Measurements from ENCODE around the gene ABCB6. TPM values are rescaled to one million over a fixed set of nuclear protein-coding genes. Genes with fewer than 3 reads are reported as not detected.
A peak's percentile ranks its signal among the peaks of the same experiment; 100 is the strongest.

ABCB6 gene
- total RNA-seq, 3 donors from 2014 or later, result 14.5 to 26.9 (median 18.9) TPM

DNA sequence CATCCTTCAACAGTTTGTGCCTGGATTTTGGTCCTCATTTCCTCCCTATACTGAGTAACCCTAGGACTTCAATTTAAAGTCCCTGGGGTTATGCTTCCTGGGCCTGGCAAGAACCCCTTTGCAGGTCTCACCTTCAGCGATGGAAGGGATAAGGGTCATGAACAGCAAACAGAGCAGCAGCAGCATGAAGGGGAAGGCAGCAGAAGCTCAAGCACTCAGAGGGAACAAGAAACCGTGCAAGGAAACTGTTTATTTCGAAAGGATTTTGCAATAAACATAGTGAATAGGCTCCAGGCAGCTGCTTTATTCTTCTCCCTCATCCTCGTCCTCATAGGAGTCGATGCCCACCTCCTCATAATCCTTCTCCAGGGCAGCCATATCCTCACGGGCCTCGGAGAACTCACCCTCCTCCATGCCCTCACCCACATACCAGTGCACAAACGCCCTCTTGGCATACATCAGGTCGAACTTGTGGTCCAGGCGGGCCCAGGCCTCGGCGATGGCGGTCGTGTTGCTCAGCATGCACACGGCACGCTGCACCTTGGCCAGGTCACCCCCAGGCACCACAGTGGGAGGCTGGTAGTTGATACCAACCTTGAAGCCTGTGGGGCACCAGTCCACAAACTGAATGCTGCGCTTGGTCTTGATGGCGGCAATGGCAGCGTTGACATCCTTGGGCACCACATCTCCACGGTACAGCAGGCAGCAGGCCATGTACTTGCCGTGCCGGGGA is 31.5 kb upstream of the ABCB6 start:
- H3K4me1 ChIP-seq, result peaks cover 19 to 24% of the 10 kb centered on the region in 2 donors
- H3K36me3 ChIP-seq, result no peaks in the 10 kb centered on the region
- H3K4me3 ChIP-seq, result peak overlapping the region in 1 of 3 donors; percentile 43
- no peaks in the 10 kb centered on the region for H3K27me3 ChIP-seq
- intact Hi-C loops (cut with DNase I; ENCODE audit: low total_unique reads), result no loop called here
- no peak for DNase-seq (ENCODE audit: low spot score in 2 of 2)
- H3K27ac ChIP-seq, result peak overlapping the region; percentile 93 to 98
- H3K9me3 ChIP-seq, result no peaks in the 10 kb centered on the region
- TF ChIP-seq POLR2AphosphoS5 (IDR thresholded peaks at IDR 0.05) (no peak), POLR2A (IDR thresholded peaks at IDR 0.05) (no peak)
- TF ChIP-seq, protein P1, sequence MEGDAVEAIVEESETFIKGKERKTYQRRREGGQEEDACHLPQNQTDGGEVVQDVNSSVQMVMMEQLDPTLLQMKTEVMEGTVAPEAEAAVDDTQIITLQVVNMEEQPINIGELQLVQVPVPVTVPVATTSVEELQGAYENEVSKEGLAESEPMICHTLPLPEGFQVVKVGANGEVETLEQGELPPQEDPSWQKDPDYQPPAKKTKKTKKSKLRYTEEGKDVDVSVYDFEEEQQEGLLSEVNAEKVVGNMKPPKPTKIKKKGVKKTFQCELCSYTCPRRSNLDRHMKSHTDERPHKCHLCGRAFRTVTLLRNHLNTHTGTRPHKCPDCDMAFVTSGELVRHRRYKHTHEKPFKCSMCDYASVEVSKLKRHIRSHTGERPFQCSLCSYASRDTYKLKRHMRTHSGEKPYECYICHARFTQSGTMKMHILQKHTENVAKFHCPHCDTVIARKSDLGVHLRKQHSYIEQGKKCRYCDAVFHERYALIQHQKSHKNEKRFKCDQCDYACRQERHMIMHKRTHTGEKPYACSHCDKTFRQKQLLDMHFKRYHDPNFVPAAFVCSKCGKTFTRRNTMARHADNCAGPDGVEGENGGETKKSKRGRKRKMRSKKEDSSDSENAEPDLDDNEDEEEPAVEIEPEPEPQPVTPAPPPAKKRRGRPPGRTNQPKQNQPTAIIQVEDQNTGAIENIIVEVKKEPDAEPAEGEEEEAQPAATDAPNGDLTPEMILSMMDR (IDR thresholded peaks at IDR 0.05), result no peak

DNA sequence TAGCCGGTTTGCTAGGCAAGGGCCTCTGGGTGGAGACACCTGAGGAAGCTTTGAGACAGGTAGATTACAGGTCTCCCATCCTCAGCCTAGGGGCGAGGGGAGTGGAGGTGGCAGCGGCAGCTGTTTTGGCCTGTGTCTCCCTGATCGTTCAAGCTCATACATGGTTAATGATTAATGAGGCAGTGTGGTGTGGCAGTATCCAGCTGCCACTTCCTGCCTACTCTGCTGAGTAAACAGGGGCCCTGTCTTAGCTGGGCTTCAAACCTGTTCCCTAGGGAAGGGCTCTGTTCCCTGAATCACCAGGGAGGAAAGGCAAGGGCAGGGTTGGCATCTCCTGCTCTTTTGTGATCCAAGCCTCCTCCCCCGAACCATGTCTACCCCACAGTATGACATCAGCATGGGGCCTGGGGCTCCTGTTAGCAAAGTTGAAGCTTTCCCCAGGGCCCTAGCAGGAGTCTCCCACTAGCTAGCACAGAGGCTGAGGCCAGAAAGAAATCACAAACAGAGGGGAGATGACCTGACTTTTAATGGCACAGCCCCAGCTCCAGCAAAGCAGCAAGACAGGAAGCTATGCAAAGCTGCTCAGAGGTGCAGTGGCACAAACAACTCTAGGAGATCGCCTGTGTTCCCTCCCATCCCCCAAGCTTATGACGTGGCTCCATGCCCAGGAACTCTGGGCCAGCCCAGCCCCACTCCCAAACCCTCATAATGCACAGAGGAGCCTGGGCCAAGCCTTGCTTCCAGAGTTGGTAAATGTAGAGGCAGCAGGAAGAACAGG is 30.6 kb upstream of the ABCB6 start:
- peak; percentile 89 to 90 for DNase-seq (ENCODE audit: low spot score in 2 of 2)
- Histone ChIP-seq H3K4me3 (peak overlapping the region in 1 of 3 donors; percentile 43), H3K36me3 (no peaks in the 10 kb centered on the region), H3K27me3 (no peaks in the 10 kb centered on the region), H3K4me1 (peaks cover 21 to 24% of the 10 kb centered on the region in 2 donors), H3K9me3 (no peaks in the 10 kb centered on the region), H3K27ac (peak overlapping the region; percentile 93 to 98)
- intact Hi-C loops (cut with DNase I; ENCODE audit: low total_unique reads), result no loop called here
- TF ChIP-seq POLR2A (IDR thresholded peaks at IDR 0.05), result no peak
- peak; percentile 25 to 62 (median 49) for TF ChIP-seq POLR2AphosphoS5 (IDR thresholded peaks at IDR 0.05)

DNA sequence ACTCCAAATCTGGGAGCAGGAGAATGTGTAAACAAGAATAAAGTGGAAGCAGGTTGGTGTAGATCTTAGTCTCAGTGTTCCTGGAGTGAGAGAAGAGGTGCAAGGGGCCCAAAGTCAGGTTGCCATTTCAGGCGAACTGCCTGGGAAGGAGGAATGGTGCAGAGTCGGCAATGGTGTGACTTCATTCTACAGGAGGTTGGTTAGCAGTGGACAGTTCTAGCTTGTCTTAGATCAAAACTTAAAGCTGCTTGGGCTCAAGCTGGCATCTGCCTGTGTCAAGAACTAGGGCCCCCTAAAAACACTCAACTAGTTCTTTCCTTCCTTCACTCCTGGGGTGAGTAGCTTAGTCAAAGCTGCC is 30.1 kb upstream of the ABCB6 start:
- no peak for DNase-seq (ENCODE audit: low spot score in 2 of 2)
- Histone ChIP-seq H3K4me3 (peak overlapping the region in 2 of 3 donors; percentile 6 to 43), H3K27ac (peak overlapping the region; percentile 93 to 98), H3K4me1 (peaks cover 17 to 24% of the 10 kb centered on the region in 2 donors), H3K27me3 (no peaks in the 10 kb centered on the region), H3K9me3 (no peaks in the 10 kb centered on the region), H3K36me3 (no peaks in the 10 kb centered on the region)
- intact Hi-C loops (cut with DNase I; ENCODE audit: low total_unique reads), result no loop called here
- no peak for TF ChIP-seq POLR2AphosphoS5 (IDR thresholded peaks at IDR 0.05)

DNA sequence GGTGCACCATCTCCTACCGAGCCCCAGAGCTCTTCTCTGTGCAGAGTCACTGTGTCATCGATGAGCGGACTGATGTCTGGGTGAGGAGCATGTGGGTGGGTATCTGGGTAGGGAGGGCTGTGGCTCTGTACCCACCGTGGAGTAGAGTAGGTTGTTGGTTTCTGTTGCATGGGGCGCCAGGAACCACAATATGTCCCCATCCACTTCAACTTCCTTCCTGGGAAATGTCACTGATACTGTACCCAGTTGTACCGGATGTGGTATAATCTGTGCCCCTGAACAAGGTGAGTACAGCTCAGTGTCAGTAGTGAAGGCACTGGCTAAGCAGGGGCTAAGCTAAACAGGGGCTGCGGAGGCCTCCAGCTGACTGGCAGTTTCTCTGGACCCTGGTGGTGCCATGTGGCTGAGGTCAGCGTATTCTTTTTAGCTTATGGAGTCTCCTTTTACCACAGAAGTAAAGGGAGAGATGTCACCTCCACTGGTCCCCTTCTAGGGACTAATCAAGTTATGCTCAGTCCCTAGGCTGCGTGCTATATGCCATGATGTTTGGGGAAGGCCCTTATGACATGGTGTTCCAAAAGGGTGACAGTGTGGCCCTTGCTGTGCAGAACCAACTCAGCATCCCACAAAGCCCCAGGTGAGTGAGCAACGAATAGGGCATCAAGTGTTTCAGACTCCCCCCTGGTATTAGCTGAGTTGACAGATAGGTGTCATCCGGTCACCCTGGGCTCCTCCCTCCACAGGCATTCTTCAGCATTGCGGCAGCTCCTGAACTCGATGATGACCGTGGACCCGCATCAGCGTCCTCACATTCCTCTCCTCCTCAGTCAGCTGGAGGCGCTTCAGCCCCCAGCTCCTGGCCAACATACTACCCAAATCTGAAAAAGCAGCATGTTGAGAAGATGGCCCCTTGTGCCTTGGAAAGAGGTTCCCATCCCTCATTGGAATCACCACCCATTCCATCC is 29.2 kb upstream of the ABCB6 start:
- H3K9me3 ChIP-seq, result no peaks in the 10 kb centered on the region
- no peaks in the 10 kb centered on the region for H3K27me3 ChIP-seq
- no peak for DNase-seq (ENCODE audit: low spot score in 2 of 2)
- H3K36me3 ChIP-seq, result no peaks in the 10 kb centered on the region
- H3K4me3 ChIP-seq, result no peak overlapping the region
- H3K4me1 ChIP-seq, result peaks cover 17 to 24% of the 10 kb centered on the region in 2 donors
- intact Hi-C loops (cut with DNase I; ENCODE audit: low total_unique reads), result no loop called here
- TF ChIP-seq POLR2AphosphoS5 (IDR thresholded peaks at IDR 0.05), result no peak
- H3K27ac ChIP-seq, result peak overlapping the region; percentile 93 to 98

DNA sequence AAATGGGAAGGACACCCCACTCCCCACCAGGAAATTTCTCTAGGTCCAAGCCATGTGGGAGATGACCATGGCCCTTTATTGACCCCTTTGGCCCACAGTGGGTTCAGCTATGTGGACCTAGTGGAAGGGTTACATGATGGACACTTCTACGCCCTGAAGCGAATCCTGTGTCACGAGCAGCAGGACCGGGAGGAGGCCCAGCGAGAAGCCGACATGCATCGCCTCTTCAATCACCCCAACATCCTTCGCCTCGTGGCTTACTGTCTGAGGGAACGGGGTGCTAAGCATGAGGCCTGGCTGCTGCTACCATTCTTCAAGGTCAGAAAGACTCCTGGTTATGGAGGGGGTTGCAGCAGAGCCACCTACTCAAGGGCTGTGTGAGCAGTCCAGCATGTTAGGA is 27.8 kb upstream of the ABCB6 start:
- Histone ChIP-seq H3K27me3 (no peaks in the 10 kb centered on the region), H3K4me3 (no peak overlapping the region), H3K36me3 (no peaks in the 10 kb centered on the region), H3K4me1 (peaks cover 12 to 24% of the 10 kb centered on the region in 2 donors), H3K9me3 (no peaks in the 10 kb centered on the region), H3K27ac (peak overlapping the region; percentile 98)
- DNase-seq (ENCODE audit: low spot score in 2 of 2), result no peak
- TF ChIP-seq, protein P1 (IDR thresholded peaks at IDR 0.05), result no peak
- TF ChIP-seq POLR2AphosphoS5 (IDR thresholded peaks at IDR 0.05), result no peak
- no peak for TF ChIP-seq POLR2A (IDR thresholded peaks at IDR 0.05)
- intact Hi-C loops (cut with DNase I; ENCODE audit: low total_unique reads), result no loop called here

DNA sequence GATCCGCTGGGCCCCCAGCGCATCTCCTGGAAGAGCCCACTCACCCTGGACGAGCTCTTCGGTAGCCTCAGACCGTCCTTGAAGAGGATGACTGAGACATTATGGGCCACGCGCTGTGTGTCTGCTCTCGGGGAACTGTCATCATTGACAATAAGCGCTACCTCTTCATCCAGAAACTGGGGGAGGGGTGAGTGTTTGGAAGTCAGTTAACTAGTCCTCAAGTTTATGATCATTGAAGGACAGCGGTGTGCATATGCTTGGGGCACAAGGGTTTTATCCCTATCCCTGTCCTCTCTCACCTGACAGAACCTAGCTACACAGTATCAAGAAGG is 27.1 kb upstream of the ABCB6 start:
- Histone ChIP-seq H3K27ac (peak overlapping the region; percentile 98), H3K4me3 (peak overlapping the region; percentile 73 to 93 (median 82)), H3K4me1 (peaks cover 12 to 24% of the 10 kb centered on the region in 2 donors), H3K36me3 (no peaks in the 10 kb centered on the region), H3K27me3 (no peaks in the 10 kb centered on the region), H3K9me3 (no peaks in the 10 kb centered on the region)
- intact Hi-C loops (cut with DNase I; ENCODE audit: low total_unique reads), result no loop called here
- TF ChIP-seq, protein P1 (IDR thresholded peaks at IDR 0.05), result no peak
- TF ChIP-seq POLR2AphosphoS5 (IDR thresholded peaks at IDR 0.05), result no peak
- TF ChIP-seq POLR2A (IDR thresholded peaks at IDR 0.05), result no peak
- no peak for DNase-seq (ENCODE audit: low spot score in 2 of 2)

Data from breast epithelium (tissue), 4 donors.